Cerebellar nuclear complex (tissue), 1 donor: ENCODE measurements around the gene CLSTN1.
"Not testable (repeated sequence)": the region's sequence is repeated elsewhere in the genome, so short reads cannot be mapped to it uniquely, and the experiment has no call there.

Source experiments
- DNase-seq, 2 experiments: peaks; one replicate each; lab custom pipeline; 2025; lab: John Stamatoyannopoulos, UW

The CLSTN1 gene

GRCh38 chr1:9797049-9797448 lies 26.7 kb downstream of the CLSTN1 start:
- no peak for DNase-seq

- DNase-seq = peak in 1 of 2 experiments; percentile 11
Measured at GRCh38 chr1:9794081-9794480, 29.7 kb downstream of the CLSTN1 start.

- no peak for DNase-seq
Measured at GRCh38 chr1:9793291-9793690, 30.5 kb downstream of the CLSTN1 start.

GRCh38 chr1:9792156-9793042 lies 31.4 kb downstream of the CLSTN1 start:
- DNase-seq = peak; percentile 34 to 50

- not testable (repeated sequence) for DNase-seq
Measured at GRCh38 chr1:9789700-9790099, 34.1 kb downstream of the CLSTN1 start.

GRCh38 chr1:9787702-9788101 lies 36.1 kb downstream of the CLSTN1 start:
- no peak for DNase-seq

- no peak for DNase-seq
Measured at GRCh38 chr1:9785406-9785805, 38.4 kb downstream of the CLSTN1 start.

GRCh38 chr1:9784508-9785133 lies 39.1 kb downstream of the CLSTN1 start:
- DNase-seq = no peak

GRCh38 chr1:9782897-9783296 lies 40.9 kb downstream of the CLSTN1 start:
- no peak for DNase-seq

GRCh38 chr1:9782116-9782751 lies 41.5 kb downstream of the CLSTN1 start:
- DNase-seq = no peak

GRCh38 chr1:9780554-9781110 lies 43.1 kb downstream of the CLSTN1 start:
- DNase-seq = peak; percentile 67 to 89

GRCh38 chr1:9778905-9779304 lies 44.9 kb downstream of the CLSTN1 start:
- no peak for DNase-seq

GRCh38 chr1:9776685-9777084 lies 47.1 kb downstream of the CLSTN1 start:
- no peak for DNase-seq

GRCh38 chr1:9774712-9775679 lies 48.8 kb downstream of the CLSTN1 start:
- no peak for DNase-seq

- DNase-seq = no peak
Measured at GRCh38 chr1:9770298-9770697, 53.5 kb downstream of the CLSTN1 start.

GRCh38 chr1:9768983-9769382 lies 54.8 kb downstream of the CLSTN1 start:
- DNase-seq = no peak

GRCh38 chr1:9767964-9768668 lies 55.6 kb downstream of the CLSTN1 start:
- no peak for DNase-seq

- DNase-seq = no peak
Measured at GRCh38 chr1:9766759-9767442, 56.9 kb downstream of the CLSTN1 start.

- DNase-seq = no peak
Measured at GRCh38 chr1:9764550-9764949, 59.2 kb downstream of the CLSTN1 start.

GRCh38 chr1:9763914-9764313 lies 59.9 kb downstream of the CLSTN1 start:
- DNase-seq = no peak
